ENCODE results near the gene KLK1. TPM values are rescaled to one million over a fixed set of nuclear protein-coding genes. Genes with fewer than 3 reads are reported as not detected.

The KLK1 gene
- total RNA-seq, 6 experiments from 2014 or later: not detected

- 33% methylated on average over 20 of the region's 25 CpGs for WGBS (ENCODE audit: insufficient coverage, low coverage, low lambda C conversion rate, missing lambda C conversion rate)
- H3K27me3 ChIP-seq: peaks cover 0 to 22% of the 10 kb centered on the region in 2 donors
- no peak overlapping the region for H3K4me3 ChIP-seq
- H3K36me3 ChIP-seq: no peaks in the 10 kb centered on the region
- no peak overlapping the region for H3K27ac ChIP-seq
- intact Hi-C loops (cut with DNase I): loop anchor here (10.0 kb wide), 3 partner anchors 65 to 405 kb away; partner anchors contain the start of genes NR1H2 (in 1 of the 2) and SHANK1 (in 1 of the 2)
- no peaks in the 10 kb centered on the region for H3K9me3 ChIP-seq
- DNase-seq (no peak), ATAC-seq (no peak)
- no peaks in the 10 kb centered on the region for H3K4me1 ChIP-seq
- TF ChIP-seq POLR2A (IDR thresholded peaks at IDR 0.05) (no peak), CTCF (IDR thresholded peaks at IDR 0.05) (no peak)
These were observed 43.8 kb downstream of the KLK1 start for GRCh38 chr19:50779504-50780457.

DNA sequence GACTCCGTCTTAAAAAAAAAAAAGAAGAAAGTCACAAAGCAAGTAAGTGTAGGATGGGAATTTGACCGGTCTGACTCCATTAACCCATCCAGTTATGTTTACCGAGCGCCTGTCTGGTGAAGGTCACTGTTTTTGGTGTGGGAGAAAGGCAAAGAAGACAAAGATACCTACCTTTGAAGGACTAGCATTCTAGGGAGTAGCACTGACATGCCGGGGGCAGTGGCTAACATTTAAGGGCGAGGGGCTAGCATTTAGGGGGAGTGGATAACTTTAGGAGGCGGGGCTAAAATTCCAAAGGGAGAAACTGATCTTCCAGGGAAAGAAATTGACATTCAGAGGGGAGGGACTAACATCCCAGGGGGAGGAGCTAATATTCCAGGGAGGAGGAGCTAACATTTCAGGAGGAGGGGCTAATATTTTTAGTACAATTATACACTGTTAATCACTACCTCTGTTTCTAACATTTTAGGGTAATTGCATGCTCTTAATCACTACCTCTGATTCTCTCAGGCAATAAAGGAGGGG lies 44.6 kb downstream of the KLK1 start:
- no peak for DNase-seq
- intact Hi-C loops (cut with DNase I): no loop called here

DNA sequence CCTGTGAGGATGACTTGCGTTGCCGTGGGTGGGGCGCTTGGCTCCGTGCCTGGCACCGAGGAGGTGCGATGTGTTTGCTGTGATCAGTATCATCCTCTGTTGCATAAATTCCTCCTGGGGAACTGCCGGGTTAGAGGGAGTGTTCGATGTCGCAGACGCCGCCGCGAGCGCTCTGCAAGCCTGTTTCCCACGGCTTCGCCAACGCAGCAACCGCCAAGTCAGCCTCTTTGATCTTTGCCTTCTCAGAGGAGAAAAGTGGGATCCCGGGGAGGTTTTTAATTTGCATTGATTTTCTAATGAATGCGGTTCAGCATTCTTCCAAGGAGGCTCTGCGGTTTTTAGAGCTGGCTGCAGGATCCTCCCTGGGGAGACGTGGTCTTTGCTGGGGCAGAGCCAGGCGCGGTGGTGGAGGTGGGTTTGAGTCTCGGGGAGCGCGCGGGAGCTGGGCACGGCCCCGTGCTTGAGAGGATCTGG lies 45.7 kb downstream of the KLK1 start:
- H3K4me1 ChIP-seq: no peaks in the 10 kb centered on the region
- ATAC-seq (no peak), DNase-seq (no peak)
- H3K27me3 ChIP-seq: peaks cover 0 to 23% of the 10 kb centered on the region in 2 donors
- intact Hi-C loops (cut with DNase I): no loop called here
- H3K4me3 ChIP-seq: no peak overlapping the region
- H3K36me3 ChIP-seq: no peaks in the 10 kb centered on the region
- no peak overlapping the region for H3K27ac ChIP-seq
- TF ChIP-seq CTCF (IDR thresholded peaks at IDR 0.05) (no peak), POLR2A (IDR thresholded peaks at IDR 0.05) (no peak)
- H3K9me3 ChIP-seq: no peaks in the 10 kb centered on the region
- under 1% methylated on average over 29 of the region's 30 CpGs for WGBS (ENCODE audit: insufficient coverage, low coverage, low lambda C conversion rate, missing lambda C conversion rate)

More for the DNA sequence above, 44.6 kb downstream of the KLK1 start:
- WGBS (ENCODE audit: insufficient coverage, low coverage, low lambda C conversion rate, missing lambda C conversion rate): 50% methylated on average over 7 of the region's 7 CpGs
- H3K27me3 ChIP-seq: peaks cover 0 to 23% of the 10 kb centered on the region in 2 donors
- TF ChIP-seq POLR2A (IDR thresholded peaks at IDR 0.05) (no peak), CTCF (IDR thresholded peaks at IDR 0.05) (no peak)
- ATAC-seq: no peak
- H3K9me3 ChIP-seq: no peaks in the 10 kb centered on the region
- no peaks in the 10 kb centered on the region for H3K4me1 ChIP-seq
- no peaks in the 10 kb centered on the region for H3K36me3 ChIP-seq
- H3K4me3 ChIP-seq: no peak overlapping the region
- no peak overlapping the region for H3K27ac ChIP-seq

DNA sequence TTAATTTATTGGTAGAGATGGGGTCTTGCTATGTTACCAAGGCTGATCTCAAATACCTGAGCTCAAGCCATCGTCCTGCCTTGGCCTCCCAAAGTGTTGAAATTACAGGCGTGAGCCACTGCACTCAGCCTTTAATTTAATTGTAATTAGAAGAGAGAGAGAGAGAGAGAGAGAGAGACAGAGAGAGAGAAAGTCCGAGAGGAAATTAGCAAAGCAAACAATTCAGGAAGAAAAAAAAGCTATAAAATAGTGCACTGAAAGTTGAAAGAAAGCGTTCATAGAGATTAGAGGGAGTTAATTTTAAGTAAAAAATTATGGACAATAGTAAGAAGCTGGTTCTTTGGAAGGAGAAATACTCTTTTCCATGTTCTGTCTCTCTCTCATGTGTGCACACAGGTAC lies 46.3 kb downstream of the KLK1 start:
- DNase-seq: no peak

More for the DNA sequence above, 46.3 kb downstream of the KLK1 start:
- Histone ChIP-seq H3K4me1 (no peaks in the 10 kb centered on the region), H3K9me3 (no peaks in the 10 kb centered on the region), H3K36me3 (no peaks in the 10 kb centered on the region), H3K27ac (no peak overlapping the region), H3K27me3 (peaks cover 0 to 23% of the 10 kb centered on the region in 2 donors), H3K4me3 (no peak overlapping the region)
- intact Hi-C loops (cut with DNase I): no loop called here
- 27% methylated on average over 4 of the region's 4 CpGs for WGBS (ENCODE audit: insufficient coverage, low coverage, low lambda C conversion rate, missing lambda C conversion rate)
- TF ChIP-seq CTCF (IDR thresholded peaks at IDR 0.05): no peak
- ATAC-seq: no peak

Data from right lobe of liver (tissue), 6 donors.